HepG2 (cell line): ENCODE data around the gene SV2B. TPM values are rescaled to one million over a fixed set of nuclear protein-coding genes. Genes with fewer than 3 reads are reported as not detected.

Source experiments
- ATAC-seq: fragments of 200-7000 bp; cut with Tn5 transposase; 3 replicates; pipeline ENCODE4 v1.9.1; 2020; ENCODE audit warnings: mild to moderate bottlenecking, moderate library complexity
- BruUV-seq: library from RNA; stranded (reverse); fragments of 400-500 nt; replicated peaks from 2 replicates; lab custom pipeline; 2021; lab: Mats Ljungman, UMichigan
- CTCF ChIA-PET: fragments of 300-600 bp; formaldehyde crosslinking; extraction: SDS; loops from one replicate; lab custom pipeline; 2021; ENCODE audit warnings: low total read pairs, inconsistent platforms, low intra/inter-chr PET ratio; lab: Yijun Ruan, JAX
- POLR2A ChIA-PET: fragments of 350-600 bp; sonication (Branson Sonifier 250); formaldehyde crosslinking; loops from one replicate; lab custom pipeline; 2020; ENCODE audit warnings: antibody characterized with exemption, inconsistent platforms; lab: Yijun Ruan, JAX
- DNase-seq: peaks from one replicate; pipeline ENCODE4 v3.0.0-alpha.2; 2015; ENCODE audit warnings: low spot score
- FAIRE-seq: peaks from 3 replicates; lab custom pipeline; 2011; peaks lifted over from hg19 to GRCh38; lab: Jason Lieb, UNC
- H2AFZ ChIP-seq: one replicate; pipeline ENCODE4 v1.6.1; 2011; ENCODE audit warnings: low read length, inconsistent platforms
- H3K27ac ChIP-seq: fragments of 300-600 bp; 3 replicates; pipeline ENCODE4 v1.8.0; 2011; ENCODE audit warnings: mixed run types, mild to moderate bottlenecking, mixed read lengths, low read length, inconsistent platforms; ENCODE audit not compliant: insufficient read depth; ENCODE audit errors: extremely low read length
- H3K27me3 ChIP-seq, 2 experiments: fragments of 200-600 bp in 1 of 2; 2 replicates in 1 of 2; 3 replicates in 1 of 2; pipeline versions ENCODE4 v1.6.0 to v1.8.0; 2011; ENCODE audit warnings: low read length in 2 of 2, mild to moderate bottlenecking in 2 of 2, moderate library complexity in 2 of 2, inconsistent platforms in 1 of 2; ENCODE audit not compliant: insufficient read depth in 2 of 2, control insufficient read depth in 1 of 2
- H3K36me3 ChIP-seq, 2 experiments: fragments of 200-600 bp in 1 of 2; replicated peaks in 1 of 2; 2 replicates in 1 of 2; 3 replicates in 1 of 2; pipeline versions ENCODE4 v1.5.1 to v1.8.0; 2011; ENCODE audit warnings: low read length in 2 of 2, inconsistent platforms in 1 of 2; ENCODE audit not compliant: insufficient read depth in 2 of 2, control insufficient read depth in 1 of 2
- H3K4me1 ChIP-seq: 2 replicates; pipeline ENCODE4 v1.5.1; 2012; ENCODE audit warnings: low read length, inconsistent platforms; ENCODE audit not compliant: insufficient read depth
- H3K4me2 ChIP-seq: 2 replicates; pipeline ENCODE4 v1.6.0; 2011; ENCODE audit warnings: low read depth, low read length, inconsistent platforms
- H3K4me3 ChIP-seq, 3 experiments: fragments of 200-600 bp in 1 of 3; sonication (generic), shearing (Covaris generic) in 1 of 3; replicated peaks in 1 of 3; 2 replicates each; pipeline ENCODE4 v1.5.1; 2011 to 2016; ENCODE audit warnings: low read length in 3 of 3, inconsistent platforms in 2 of 3, low read depth in 2 of 3, mild to moderate bottlenecking in 2 of 3, control low read depth in 1 of 3, mixed read lengths in 1 of 3; ENCODE audit not compliant: insufficient read depth in 1 of 3
- H3K79me2 ChIP-seq: one replicate; pipeline ENCODE4 v1.6.1; 2011; ENCODE audit warnings: low read length, inconsistent platforms; ENCODE audit not compliant: insufficient read depth
- H3K9ac ChIP-seq: 2 replicates; pipeline ENCODE4 v1.6.0; 2011; ENCODE audit warnings: mild to moderate bottlenecking, low read depth, low read length, inconsistent platforms; ENCODE audit not compliant: insufficient read depth
- H3K9me3 ChIP-seq: 2 replicates; pipeline ENCODE4 v1.5.1; 2012; ENCODE audit warnings: mild to moderate bottlenecking, low read length
- H4K20me1 ChIP-seq: 2 replicates; pipeline ENCODE4 v1.6.0; 2011; ENCODE audit warnings: inconsistent platforms, mild to moderate bottlenecking, low read length, moderate library complexity; ENCODE audit not compliant: insufficient read depth
- POLR2AphosphoS2 ChIP-seq: IDR thresholded peaks from 2 replicates; pipeline ENCODE4 v1.6.1; 2011; ENCODE audit warnings: low read depth, low read length, improper control_type of control experiment
- PRMT3 ChIP-seq: sonication (generic); formaldehyde crosslinking; IDR thresholded peaks from 2 replicates; pipeline ENCODE4 v1.8.1; 2022; ENCODE audit warnings: low read depth, mild to moderate bottlenecking, moderate library complexity, missing genetic modification reagents, borderline replicate concordance
- SMAD3 ChIP-seq: sonication (generic); formaldehyde crosslinking; IDR thresholded peaks from 2 replicates; pipeline ENCODE4 v1.4.0; 2020; ENCODE audit warnings: missing genetic modification reagents
- STAT5B ChIP-seq: sonication (generic); formaldehyde crosslinking; IDR thresholded peaks from 2 replicates; pipeline ENCODE4 v1.4.0; 2020; ENCODE audit warnings: missing genetic modification reagents
- ZNF264 ChIP-seq: sonication (generic); formaldehyde crosslinking; IDR thresholded peaks from 2 replicates; pipeline ENCODE4 v1.4.0; 2020; ENCODE audit warnings: missing genetic modification reagents
- ZNF296 ChIP-seq: sonication (generic); formaldehyde crosslinking; conservative IDR thresholded peaks from 2 replicates; pipeline ENCODE4 v1.5.0; 2020; ENCODE audit warnings: mild to moderate bottlenecking, missing genetic modification reagents
- ZNF33A ChIP-seq: sonication (generic); formaldehyde crosslinking; IDR thresholded peaks from 2 replicates; pipeline ENCODE4 v1.5.1; 2020; ENCODE audit warnings: missing genetic modification reagents, mild to moderate bottlenecking, moderate library complexity, borderline replicate concordance
- ZNF670 ChIP-seq: sonication (generic); formaldehyde crosslinking; IDR thresholded peaks from 2 replicates; pipeline ENCODE4 v1.8.0; 2022; ENCODE audit warnings: mild to moderate bottlenecking, missing genetic modification reagents, borderline replicate concordance
- ZNF879 ChIP-seq: sonication (generic); formaldehyde crosslinking; IDR thresholded peaks from 2 replicates; pipeline ENCODE4 v1.8.1; 2023; ENCODE audit warnings: missing genetic modification reagents
- WGBS: methylation state at CpG from one replicate; pipeline ENCODE4 v1.1.6; 2017; ENCODE audit warnings: low lambda C conversion rate; 5-methylcytosine and 5-hydroxymethylcytosine counted together
- in situ Hi-C: cut with HindIII; loops from 2 replicates; pipeline ENCODE4 v1.10.0; 2017; ENCODE audit warnings: low pct_unique_long_range_greater_than_20kb; ENCODE audit not compliant: extremely low pct_ligation_motif_present
- intact Hi-C: fragments of 100-400 bp; cut with micrococcal nuclease; formaldehyde crosslinking; loops from one replicate; pipeline ENCODE4 v1.10.0; 2022; ENCODE audit not compliant: unreplicated experiment
- polyA plus RNA-seq, 8 experiments: library from polyadenylated mRNA; depleted of rRNA in 3 of 8; stranded (reverse) in 7 of 8; unstranded in 1 of 8; fragments of >200 nt; fragmentation: Illumina TruSeq in 4 of 8; extraction: Trizol in 4 of 8; gene quantifications; 2 replicates each; pipeline versions ENCODE4 v1.2.1 to v1.2.3, GENCODE V29; 2011 to 2016; ENCODE audit warnings: low read depth in 4 of 8, missing spikeins in 1 of 8, mixed read lengths in 1 of 8; ENCODE audit not compliant: insufficient read depth in 1 of 8
- total RNA-seq, 5 experiments: library from RNA; depleted of rRNA; stranded (reverse); fragments of >200 nt; fragmentation: Illumina TruSeq; extraction: Trizol; gene quantifications; 2 replicates each; pipeline ENCODE4 v1.2.3, GENCODE V29; 2016; ENCODE audit warnings: low read depth in 1 of 5
- TF ChIP-seq, protein P1 (sequence below): sonication (generic); formaldehyde crosslinking; IDR thresholded peaks from 2 replicates; pipeline ENCODE4 v1.4.0; 2020; ENCODE audit warnings: missing genetic modification reagents
- TF ChIP-seq, protein P2 (sequence below), 2 experiments: sonication (generic) in 1 of 2; formaldehyde crosslinking in 1 of 2; IDR thresholded peaks; 2 replicates each; pipeline versions ENCODE4 v1.6.1 to v1.9.0; 2014 to 2022; ENCODE audit warnings: antibody characterized with exemption in 1 of 2, borderline replicate concordance in 1 of 2, inconsistent platforms in 1 of 2, low read depth in 1 of 2, missing genetic modification reagents in 1 of 2
- TF ChIP-seq, protein P3 (sequence below): sonication (generic); formaldehyde crosslinking; IDR thresholded peaks from 2 replicates; pipeline ENCODE4 v1.5.0; 2020; ENCODE audit warnings: missing genetic modification reagents
- TF ChIP-seq, protein P4 (sequence below): sonication (generic); formaldehyde crosslinking; IDR thresholded peaks from 2 replicates; pipeline ENCODE4 v1.8.0; 2022; ENCODE audit warnings: low read depth, missing genetic modification reagents
- TF ChIP-seq, protein P5 (sequence below): sonication (generic); formaldehyde crosslinking; IDR thresholded peaks from 2 replicates; pipeline ENCODE4 v1.4.0; 2020; ENCODE audit warnings: missing genetic modification reagents

The SV2B gene
- total and polyA plus RNA-seq, 2 of the 13 experiments (the other 11 are each of a cell fraction or from before 2014, with no cell fraction given) = not detected

DNA sequence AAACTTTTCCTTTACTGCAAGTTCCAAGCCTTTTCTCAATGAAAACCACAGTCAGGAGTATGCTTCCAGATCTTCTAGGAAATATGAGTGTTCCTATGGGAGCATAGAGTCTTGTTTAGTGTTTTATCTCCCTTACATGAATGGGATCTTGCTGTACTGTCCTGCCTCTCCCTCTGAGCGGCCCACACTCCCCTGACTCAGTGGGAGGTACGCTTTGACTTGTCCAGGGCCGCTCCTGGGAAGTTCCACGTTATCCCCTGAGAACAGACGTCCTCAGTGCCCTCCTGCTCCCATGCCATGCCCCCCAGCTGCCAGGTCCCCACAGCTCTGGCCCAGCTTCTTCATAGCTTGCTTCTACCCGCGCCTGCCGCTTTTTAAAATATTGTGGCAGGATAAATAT lies 48.8 kb upstream of the SV2B start:
- H3K27ac ChIP-seq = no peak overlapping the region
- H3K9ac ChIP-seq = no peak overlapping the region
- FAIRE-seq (no peak), DNase-seq (no peak), ATAC-seq (no peak)
- H3K4me2 ChIP-seq = no peak overlapping the region
- H2AFZ ChIP-seq = no peak overlapping the region
- H3K9me3 ChIP-seq = no peaks in the 10 kb centered on the region
- peaks cover 0 to 14% of the 10 kb centered on the region in 2 experiments; a peak in 2 of 5 replicates for H3K27me3 ChIP-seq
- POLR2A ChIA-PET = no interaction called here
- no peaks in the 10 kb centered on the region for H3K79me2 ChIP-seq
- WGBS = 12% methylated on average over 3 of the region's 8 CpGs
- BruUV-seq = no TSS peak
- peaks cover 13% of the 10 kb centered on the region; the same call in 1 of the 2 replicates for H3K4me1 ChIP-seq
- H4K20me1 ChIP-seq = no peaks in the 10 kb centered on the region
- in situ Hi-C loops (no loop called here), intact Hi-C loops (loop anchor here (5.0 kb wide), 1 partner anchor 119 kb away; the partner anchor contains the start of gene HDDC3)
- H3K36me3 ChIP-seq = no peaks in the 10 kb centered on the region
- CTCF ChIA-PET = no interaction called here
- H3K4me3 ChIP-seq = no peak overlapping the region
- TF ChIP-seq, protein P1, sequence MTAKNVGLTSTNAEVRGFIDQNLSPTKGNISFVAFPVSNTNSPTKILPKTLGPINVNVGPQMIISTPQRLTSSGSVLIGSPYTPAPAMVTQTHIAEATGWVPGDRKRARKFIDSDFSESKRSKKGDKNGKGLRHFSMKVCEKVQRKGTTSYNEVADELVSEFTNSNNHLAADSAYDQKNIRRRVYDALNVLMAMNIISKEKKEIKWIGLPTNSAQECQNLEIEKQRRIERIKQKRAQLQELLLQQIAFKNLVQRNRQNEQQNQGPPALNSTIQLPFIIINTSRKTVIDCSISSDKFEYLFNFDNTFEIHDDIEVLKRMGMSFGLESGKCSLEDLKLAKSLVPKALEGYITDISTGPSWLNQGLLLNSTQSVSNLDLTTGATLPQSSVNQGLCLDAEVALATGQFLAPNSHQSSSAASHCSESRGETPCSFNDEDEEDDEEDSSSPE (CRISPR knock-in tag) = no peak
- TF ChIP-seq, protein P2, sequence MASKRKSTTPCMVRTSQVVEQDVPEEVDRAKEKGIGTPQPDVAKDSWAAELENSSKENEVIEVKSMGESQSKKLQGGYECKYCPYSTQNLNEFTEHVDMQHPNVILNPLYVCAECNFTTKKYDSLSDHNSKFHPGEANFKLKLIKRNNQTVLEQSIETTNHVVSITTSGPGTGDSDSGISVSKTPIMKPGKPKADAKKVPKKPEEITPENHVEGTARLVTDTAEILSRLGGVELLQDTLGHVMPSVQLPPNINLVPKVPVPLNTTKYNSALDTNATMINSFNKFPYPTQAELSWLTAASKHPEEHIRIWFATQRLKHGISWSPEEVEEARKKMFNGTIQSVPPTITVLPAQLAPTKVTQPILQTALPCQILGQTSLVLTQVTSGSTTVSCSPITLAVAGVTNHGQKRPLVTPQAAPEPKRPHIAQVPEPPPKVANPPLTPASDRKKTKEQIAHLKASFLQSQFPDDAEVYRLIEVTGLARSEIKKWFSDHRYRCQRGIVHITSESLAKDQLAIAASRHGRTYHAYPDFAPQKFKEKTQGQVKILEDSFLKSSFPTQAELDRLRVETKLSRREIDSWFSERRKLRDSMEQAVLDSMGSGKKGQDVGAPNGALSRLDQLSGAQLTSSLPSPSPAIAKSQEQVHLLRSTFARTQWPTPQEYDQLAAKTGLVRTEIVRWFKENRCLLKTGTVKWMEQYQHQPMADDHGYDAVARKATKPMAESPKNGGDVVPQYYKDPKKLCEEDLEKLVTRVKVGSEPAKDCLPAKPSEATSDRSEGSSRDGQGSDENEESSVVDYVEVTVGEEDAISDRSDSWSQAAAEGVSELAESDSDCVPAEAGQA (IDR thresholded peaks at IDR 0.05; ENCODE audit: low read depth) = no peak
- TF ChIP-seq, protein P2 (CRISPR knock-in tag; IDR thresholded peaks at IDR 0.05; ENCODE audit: borderline replicate concordance) = no peak
- TF ChIP-seq ZNF33A (CRISPR knock-in tag) (no peak), POLR2AphosphoS2 (no peak), PRMT3 (CRISPR knock-in tag) (no peak), SMAD3 (CRISPR knock-in tag) (no peak), ZNF296 (no peak), STAT5B (CRISPR knock-in tag) (no peak), ZNF264 (CRISPR knock-in tag) (no peak), ZNF879 (CRISPR knock-in tag) (no peak), ZNF670 (no peak)
- TF ChIP-seq, protein P3, sequence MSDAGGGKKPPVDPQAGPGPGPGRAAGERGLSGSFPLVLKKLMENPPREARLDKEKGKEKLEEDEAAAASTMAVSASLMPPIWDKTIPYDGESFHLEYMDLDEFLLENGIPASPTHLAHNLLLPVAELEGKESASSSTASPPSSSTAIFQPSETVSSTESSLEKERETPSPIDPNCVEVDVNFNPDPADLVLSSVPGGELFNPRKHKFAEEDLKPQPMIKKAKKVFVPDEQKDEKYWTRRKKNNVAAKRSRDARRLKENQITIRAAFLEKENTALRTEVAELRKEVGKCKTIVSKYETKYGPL (CRISPR knock-in tag) = no peak
- TF ChIP-seq, protein P4, sequence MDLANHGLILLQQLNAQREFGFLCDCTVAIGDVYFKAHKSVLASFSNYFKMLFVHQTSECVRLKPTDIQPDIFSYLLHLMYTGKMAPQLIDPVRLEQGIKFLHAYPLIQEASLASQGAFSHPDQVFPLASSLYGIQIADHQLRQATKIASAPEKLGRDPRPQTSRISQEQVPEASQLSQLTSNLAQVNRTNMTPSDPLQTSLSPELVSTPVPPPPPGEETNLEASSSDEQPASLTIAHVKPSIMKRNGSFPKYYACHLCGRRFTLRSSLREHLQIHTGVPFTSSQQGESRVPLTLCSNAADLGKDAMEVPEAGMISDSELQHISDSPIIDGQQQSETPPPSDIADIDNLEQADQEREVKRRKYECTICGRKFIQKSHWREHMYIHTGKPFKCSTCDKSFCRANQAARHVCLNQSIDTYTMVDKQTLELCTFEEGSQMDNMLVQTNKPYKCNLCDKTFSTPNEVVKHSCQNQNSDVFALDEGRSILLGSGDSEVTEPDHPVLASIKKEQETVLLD (CRISPR knock-in tag) = no peak
- TF ChIP-seq, protein P5, sequence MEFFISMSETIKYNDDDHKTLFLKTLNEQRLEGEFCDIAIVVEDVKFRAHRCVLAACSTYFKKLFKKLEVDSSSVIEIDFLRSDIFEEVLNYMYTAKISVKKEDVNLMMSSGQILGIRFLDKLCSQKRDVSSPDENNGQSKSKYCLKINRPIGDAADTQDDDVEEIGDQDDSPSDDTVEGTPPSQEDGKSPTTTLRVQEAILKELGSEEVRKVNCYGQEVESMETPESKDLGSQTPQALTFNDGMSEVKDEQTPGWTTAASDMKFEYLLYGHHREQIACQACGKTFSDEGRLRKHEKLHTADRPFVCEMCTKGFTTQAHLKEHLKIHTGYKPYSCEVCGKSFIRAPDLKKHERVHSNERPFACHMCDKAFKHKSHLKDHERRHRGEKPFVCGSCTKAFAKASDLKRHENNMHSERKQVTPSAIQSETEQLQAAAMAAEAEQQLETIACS (CRISPR knock-in tag) = no peak
